ENCODE results near the gene FGD6.

GRCh38 chr12:95146769-95147168, 70.5 kb downstream of the FGD6 start:
- TF ChIP-seq EZH2 (IDR thresholded peaks at IDR 0.05; ENCODE audit: low read depth, unreplicated experiment) (no peak), CTCF (conservative IDR thresholded peaks at IDR 0.05; ENCODE audit: low read depth in 2 of 2) (no peak), REST (IDR thresholded peaks at IDR 0.05; ENCODE audit: unreplicated experiment) (no peak), STAT1 (IDR thresholded peaks at IDR 0.05; ENCODE audit: unreplicated experiment) (no peak), EZH2phosphoT487 (IDR thresholded peaks at IDR 0.05; ENCODE audit: unreplicated experiment) (no peak), POLR2AphosphoS5 (IDR thresholded peaks at IDR 0.05; ENCODE audit: low read depth) (no peak), CREB1 (CRISPR knock-in tag; IDR thresholded peaks at IDR 0.05; ENCODE audit: low read depth) (no peak), ZNF462 (CRISPR knock-in tag; IDR thresholded peaks at IDR 0.05) (no peak), JUNB (IDR thresholded peaks at IDR 0.05; ENCODE audit: unreplicated experiment) (no peak), ETS1 (IDR thresholded peaks at IDR 0.05) (no peak), ZNF331 (CRISPR knock-in tag; IDR thresholded peaks at IDR 0.05; ENCODE audit: low read depth) (no peak)
